Mammary microvascular endothelial cell (primary cell): ENCODE measurements around the gene ZNF76. TPM values are rescaled to one million over a fixed set of nuclear protein-coding genes. Genes with fewer than 3 reads are reported as not detected.

Experiments used
- total RNA-seq: library from RNA; depleted of rRNA; stranded (reverse); fragments of >200 nt; gene quantifications from 2 replicates; pipeline ENCODE4 v1.2.3, GENCODE V29; 2015

ZNF76 gene
- total RNA-seq, result 8.5 and 13.2 TPM in 2 replicates

GRCh38 chr6:35259194-35259947 lies at the start of gene ZNF76:
TSS of gene ZNF76 (plus strand) at chr6:35259735. CDS start at chr6:35281152, 21,417 bp downstream.

GRCh38 chr6:35213824-35214756 lies 45.4 kb upstream of the ZNF76 start, which contains the start of gene SCUBE3:
TSS of gene SCUBE3 (plus strand) at chr6:35213956. CDS start at chr6:35214419, 463 bp downstream.

GRCh38 chr6:35297601-35298481 lies 38.3 kb downstream of the ZNF76 start, which contains the start of gene DEF6:
TSS of gene DEF6 (plus strand) at chr6:35297818. CDS start at chr6:35297857, 39 bp downstream.

GRCh38 chr6:35342258-35343091 lies 82.9 kb downstream of the ZNF76 start, which contains the start of gene PPARD:
TSS of gene PPARD (plus strand) at chr6:35342558. CDS start at chr6:35411088, 68,530 bp downstream.

Other genes starting within 250 kb of the ZNF76 start
- not detected in 2 replicates for gene TCP11, start 118.4 kb upstream of the ZNF76 start, total RNA-seq
- 0.13 and 0.15 TPM in 2 replicates for gene SCUBE3, start 45.8 kb upstream of the ZNF76 start, total RNA-seq
- 0.44 and 1.5 TPM in 2 replicates for gene DEF6, start 38.1 kb downstream of the ZNF76 start, total RNA-seq
- 6.4 and 7.9 TPM in 2 replicates for gene PPARD, start 82.8 kb downstream of the ZNF76 start, total RNA-seq
- gene FANCE, start 192.6 kb downstream of the ZNF76 start, total RNA-seq, result 7.9 and 8.7 TPM in 2 replicates
- gene RPL10A, start 208.7 kb downstream of the ZNF76 start, total RNA-seq, result 1,325 and 1,331 TPM in 2 replicates
- gene TEAD3, start 237.3 kb downstream of the ZNF76 start, total RNA-seq, result 0.15 and 0.27 TPM in 2 replicates